ENCODE data around the gene KCNQ1OT1.

The KCNQ1OT1 gene

DNA sequence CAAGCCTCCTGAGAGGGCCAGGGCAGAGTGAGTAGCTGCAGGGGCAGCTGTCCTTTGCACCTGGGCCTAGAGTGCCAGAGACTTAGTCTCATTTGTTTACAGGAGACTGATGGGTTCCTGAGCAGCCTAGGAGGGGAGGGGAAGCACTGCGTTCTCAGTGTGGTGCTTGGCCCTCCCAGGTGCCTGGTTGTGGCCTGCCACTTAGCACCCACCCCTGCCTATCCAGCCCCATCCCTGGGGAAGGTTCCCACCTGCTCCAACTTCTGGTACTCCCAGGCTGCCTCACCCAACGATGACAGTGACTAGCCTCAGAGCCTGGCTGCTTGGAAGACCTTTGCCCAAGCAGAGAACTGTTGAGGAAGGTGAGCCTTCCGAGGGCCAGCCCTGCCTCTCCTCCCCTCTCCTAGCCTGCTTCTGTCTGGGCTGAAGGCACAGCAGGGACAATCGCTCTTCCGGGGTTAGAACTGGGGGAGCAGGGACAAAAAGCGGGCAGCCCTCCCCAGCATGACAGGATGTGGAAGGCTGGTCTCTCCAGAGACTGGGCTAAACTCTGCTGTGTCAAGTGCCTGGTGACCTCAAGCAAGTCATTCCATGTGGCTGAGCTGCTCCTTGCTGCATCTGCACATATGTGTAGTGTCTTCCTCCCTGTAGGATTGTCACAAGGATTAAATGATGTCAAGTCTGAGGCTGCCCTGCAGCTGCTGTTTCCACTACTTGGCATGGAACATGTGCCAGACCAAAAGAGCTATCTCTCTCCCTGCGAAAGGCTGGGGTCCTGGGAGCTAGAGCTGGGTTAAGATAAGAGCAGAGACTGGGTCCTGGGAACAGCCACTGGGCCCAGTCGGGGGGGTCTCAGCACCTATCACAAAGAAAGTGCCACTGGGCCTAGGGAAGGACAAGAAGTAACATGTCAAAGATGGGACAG, 9.9 kb downstream of the KCNQ1OT1 start (continued):
- TF ChIP-seq ZBTB6 (tag by site-specific recombination; IDR thresholded peaks at IDR 0.05): no peak

- CTCF ChIA-PET: interaction anchor here (0.6 kb wide), 1 partner anchor 199 kb away, joined by 3 read pairs; no protein-coding TSS in a partner anchor
- no peak overlapping the region for H3K27ac ChIP-seq (ENCODE audit: extremely low read depth, low read depth, low read length)
- POLR2A ChIA-PET: no interaction called here
Measured at GRCh38 chr11:2688381-2689231, 11.2 kb downstream of the KCNQ1OT1 start.

DNA sequence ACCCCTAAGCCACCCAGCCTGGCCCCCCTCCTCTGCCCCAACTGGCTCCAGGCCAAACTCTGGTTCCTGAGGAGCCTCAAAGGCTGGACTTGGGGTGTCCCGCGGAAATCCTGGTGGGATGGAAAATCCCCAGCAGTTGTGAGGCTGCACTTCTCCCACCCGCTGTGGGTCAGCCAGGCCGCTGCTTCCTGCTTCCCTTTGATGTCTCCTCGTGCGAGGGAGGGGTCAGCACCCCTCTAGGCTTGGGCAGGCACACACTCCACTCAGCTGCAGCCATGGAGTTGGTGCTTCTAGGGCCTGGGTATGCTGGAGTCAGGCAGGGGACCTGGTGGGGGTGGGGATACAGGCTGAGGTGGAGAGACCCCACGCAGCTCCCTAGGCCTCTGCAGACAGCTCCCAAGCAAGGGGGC, 12.0 kb downstream of the KCNQ1OT1 start:
- no peaks in the 10 kb centered on the region for H3K9me3 ChIP-seq (ENCODE audit: control insufficient read depth, insufficient read depth, low read depth, low read length)
- H3K4me3 ChIP-seq (ENCODE audit: low read depth, low read length): no peak overlapping the region
- ChIA-PET CTCF (interaction anchor here (1.1 kb wide), 1 partner anchor 13 kb away, joined by 3 read pairs; no protein-coding TSS in a partner anchor), POLR2A (no interaction called here)
- no peak overlapping the region for H3K27ac ChIP-seq (ENCODE audit: extremely low read depth, low read depth, low read length)
- H3K36me3 ChIP-seq (ENCODE audit: control insufficient read depth in 2 of 2, insufficient read depth in 1 of 2, low read length in 2 of 2): peaks cover 0 to 85% of the 10 kb centered on the region in 2 experiments; a peak in 1 of 3 replicates
- TF ChIP-seq ZNF404 (tag by site-specific recombination; IDR thresholded peaks at IDR 0.05) (no peak), ZIC2 (tag by site-specific recombination; IDR thresholded peaks at IDR 0.05) (peak; percentile 18; the same call in 1 of the 2 replicates)
- no peaks in the 10 kb centered on the region; the same call in 1 of the 2 replicates for H3K4me1 ChIP-seq (ENCODE audit: control insufficient read depth, insufficient read depth, low read length)

More at GRCh38 chr11:2688381-2689231, 11.2 kb downstream of the KCNQ1OT1 start:
- Histone ChIP-seq H3K4me1 (ENCODE audit: control insufficient read depth, insufficient read depth, low read length) (no peaks in the 10 kb centered on the region; the same call in 1 of the 2 replicates), H3K36me3 (ENCODE audit: control insufficient read depth in 2 of 2, insufficient read depth in 1 of 2, low read length in 2 of 2) (peaks cover 0 to 79% of the 10 kb centered on the region in 2 experiments; a peak in 1 of 3 replicates), H3K4me3 (ENCODE audit: low read depth, low read length) (no peak overlapping the region), H3K9me3 (ENCODE audit: control insufficient read depth, insufficient read depth, low read depth, low read length) (no peaks in the 10 kb centered on the region)
- TF ChIP-seq, protein P1, sequence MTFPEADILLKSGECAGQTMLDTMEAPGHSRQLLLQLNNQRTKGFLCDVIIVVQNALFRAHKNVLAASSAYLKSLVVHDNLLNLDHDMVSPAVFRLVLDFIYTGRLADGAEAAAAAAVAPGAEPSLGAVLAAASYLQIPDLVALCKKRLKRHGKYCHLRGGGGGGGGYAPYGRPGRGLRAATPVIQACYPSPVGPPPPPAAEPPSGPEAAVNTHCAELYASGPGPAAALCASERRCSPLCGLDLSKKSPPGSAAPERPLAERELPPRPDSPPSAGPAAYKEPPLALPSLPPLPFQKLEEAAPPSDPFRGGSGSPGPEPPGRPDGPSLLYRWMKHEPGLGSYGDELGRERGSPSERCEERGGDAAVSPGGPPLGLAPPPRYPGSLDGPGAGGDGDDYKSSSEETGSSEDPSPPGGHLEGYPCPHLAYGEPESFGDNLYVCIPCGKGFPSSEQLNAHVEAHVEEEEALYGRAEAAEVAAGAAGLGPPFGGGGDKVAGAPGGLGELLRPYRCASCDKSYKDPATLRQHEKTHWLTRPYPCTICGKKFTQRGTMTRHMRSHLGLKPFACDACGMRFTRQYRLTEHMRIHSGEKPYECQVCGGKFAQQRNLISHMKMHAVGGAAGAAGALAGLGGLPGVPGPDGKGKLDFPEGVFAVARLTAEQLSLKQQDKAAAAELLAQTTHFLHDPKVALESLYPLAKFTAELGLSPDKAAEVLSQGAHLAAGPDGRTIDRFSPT (tag by site-specific recombination; IDR thresholded peaks at IDR 0.05): no peak
- TF ChIP-seq ZNF157 (tag by site-specific recombination; IDR thresholded peaks at IDR 0.05) (no peak), SCRT2 (tag by site-specific recombination; IDR thresholded peaks at IDR 0.05) (peak; percentile 34; the same call in 1 of the 2 replicates), ZNF239 (tag by site-specific recombination; IDR thresholded peaks at IDR 0.05) (no peak)

DNA sequence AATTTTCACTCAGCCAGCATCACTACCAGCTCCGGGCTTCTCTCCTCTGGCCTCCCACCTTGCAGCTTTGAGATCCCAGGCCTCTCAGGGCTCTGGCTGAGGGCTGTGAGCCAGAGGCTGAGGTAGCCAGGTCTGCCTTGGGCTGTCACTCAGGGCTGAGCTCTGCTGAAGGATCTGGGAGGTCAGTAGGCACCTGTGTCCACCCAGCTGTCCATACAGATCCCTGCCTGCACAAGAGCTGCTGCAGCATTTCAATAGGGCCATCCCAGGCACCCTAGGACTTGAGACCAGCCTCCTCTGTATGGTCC, 12.6 kb downstream of the KCNQ1OT1 start:
- Histone ChIP-seq H3K4me1 (ENCODE audit: control insufficient read depth, insufficient read depth, low read length) (no peaks in the 10 kb centered on the region; the same call in 1 of the 2 replicates), H3K9me3 (ENCODE audit: control insufficient read depth, insufficient read depth, low read depth, low read length) (no peaks in the 10 kb centered on the region), H3K27ac (ENCODE audit: extremely low read depth, low read depth, low read length) (no peak overlapping the region), H3K36me3 (ENCODE audit: control insufficient read depth in 2 of 2, insufficient read depth in 1 of 2, low read length in 2 of 2) (peaks cover 0 to 85% of the 10 kb centered on the region in 2 experiments; a peak in 1 of 3 replicates), H3K4me3 (ENCODE audit: low read depth, low read length) (no peak overlapping the region)
- TF ChIP-seq ZNF830 (tag by site-specific recombination; IDR thresholded peaks at IDR 0.05; ENCODE audit: low read depth) (no peak), MYNN (tag by site-specific recombination; IDR thresholded peaks at IDR 0.05; ENCODE audit: borderline replicate concordance) (no peak), ZNF146 (tag by site-specific recombination; IDR thresholded peaks at IDR 0.05) (no peak), SP7 (tag by site-specific recombination; IDR thresholded peaks at IDR 0.05) (no peak), ZNF596 (tag by site-specific recombination; IDR thresholded peaks at IDR 0.05) (no peak), SALL2 (tag by site-specific recombination; IDR thresholded peaks at IDR 0.05; ENCODE audit: borderline replicate concordance) (no peak), ZFP37 (tag by site-specific recombination; IDR thresholded peaks at IDR 0.05) (no peak), ZSCAN16 (tag by site-specific recombination; IDR thresholded peaks at IDR 0.05) (no peak)
- TF ChIP-seq, protein P2, sequence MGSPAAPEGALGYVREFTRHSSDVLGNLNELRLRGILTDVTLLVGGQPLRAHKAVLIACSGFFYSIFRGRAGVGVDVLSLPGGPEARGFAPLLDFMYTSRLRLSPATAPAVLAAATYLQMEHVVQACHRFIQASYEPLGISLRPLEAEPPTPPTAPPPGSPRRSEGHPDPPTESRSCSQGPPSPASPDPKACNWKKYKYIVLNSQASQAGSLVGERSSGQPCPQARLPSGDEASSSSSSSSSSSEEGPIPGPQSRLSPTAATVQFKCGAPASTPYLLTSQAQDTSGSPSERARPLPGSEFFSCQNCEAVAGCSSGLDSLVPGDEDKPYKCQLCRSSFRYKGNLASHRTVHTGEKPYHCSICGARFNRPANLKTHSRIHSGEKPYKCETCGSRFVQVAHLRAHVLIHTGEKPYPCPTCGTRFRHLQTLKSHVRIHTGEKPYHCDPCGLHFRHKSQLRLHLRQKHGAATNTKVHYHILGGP (tag by site-specific recombination; IDR thresholded peaks at IDR 0.05): no peak
- POLR2A ChIA-PET: interaction anchor here (1.5 kb wide), 1 partner anchor 13 kb away, joined by 7 read pairs; the partner anchor contains the start of gene KCNQ1OT1
- CTCF ChIA-PET: interaction anchor here (1.1 kb wide), 1 partner anchor 12 kb away, joined by 3 read pairs; no protein-coding TSS in a partner anchor

Data from HEK293 (cell line).